Transverse colon (tissue), 4 donors: ENCODE data around the gene SYT2. TPM values are rescaled to one million over a fixed set of nuclear protein-coding genes. Genes with fewer than 3 reads are reported as not detected.

Experiments
- DNase-seq: peaks from one replicate; pipeline ENCODE4 v3.0.0-alpha.2; 2019
- H3K27ac ChIP-seq, 4 donors: fragments of 200-600 bp; sonication (generic); 2 replicates each; pipeline ENCODE4 v1.5.1; 2016 to 2018; ENCODE audit warnings: inconsistent platforms in 4 of 4
- H3K27me3 ChIP-seq: fragments of 200-600 bp; sonication (generic); 2 replicates; pipeline ENCODE4 v1.5.1; 2017; ENCODE audit warnings: inconsistent platforms
- H3K36me3 ChIP-seq, 4 donors: fragments of 200-600 bp; sonication (generic); 2 replicates each; pipeline ENCODE4 v1.5.1; 2017 to 2019; ENCODE audit warnings: inconsistent platforms in 4 of 4
- H3K4me1 ChIP-seq, 4 donors: fragments of 200-600 bp; sonication (generic); 2 replicates each; pipeline ENCODE4 v1.5.1; 2017 to 2020; ENCODE audit warnings: inconsistent platforms in 4 of 4
- H3K4me3 ChIP-seq, 4 donors: fragments of 200-600 bp; sonication (generic); 1 replicate in 1 of 4; 2 replicates in 3 of 4; pipeline versions ENCODE4 v1.5.1 to v1.6.1; 2017 to 2019; ENCODE audit warnings: inconsistent platforms in 4 of 4
- H3K9me3 ChIP-seq, 2 donors: fragments of 200-600 bp; sonication (generic); 2 replicates each; pipeline ENCODE4 v1.5.1; 2017 to 2019; ENCODE audit warnings: inconsistent platforms in 2 of 2
- CTCF ChIP-seq, 5 experiments: fragments of 200-600 bp in 3 of 5; fragments of 450-650 bp in 2 of 5; sonication (generic) in 3 of 5; IDR thresholded peaks; 1 replicate in 2 of 5; 2 replicates in 3 of 5; pipeline ENCODE4 v1.5.1; 2016 to 2017; ENCODE audit warnings: antibody characterized with exemption in 5 of 5, inconsistent platforms in 3 of 5, mild to moderate bottlenecking in 2 of 5, moderate library complexity in 1 of 5
- EP300 ChIP-seq: sonication (generic); formaldehyde crosslinking; IDR thresholded peaks from one replicate; pipeline ENCODE4 v1.6.1; 2017; ENCODE audit warnings: antibody characterized with exemption, low read depth
- POLR2A ChIP-seq: fragments of 450-650 bp; IDR thresholded peaks from one replicate; pipeline ENCODE4 v1.6.1; 2016; ENCODE audit warnings: antibody characterized with exemption, mild to moderate bottlenecking, moderate library complexity
- POLR2AphosphoS5 ChIP-seq, 3 donors: sonication (generic); formaldehyde crosslinking; IDR thresholded peaks; one replicate each; pipeline ENCODE4 v1.6.1; 2016; ENCODE audit warnings: antibody characterized with exemption in 3 of 3
- WGBS, 2 donors: methylation state at CpG; one replicate each; pipeline ENCODE4 v1.1.5; 2018; ENCODE audit warnings: low coverage in 1 of 2; 5-methylcytosine and 5-hydroxymethylcytosine counted together
- in situ Hi-C, 4 donors: fragments of 200-750 bp; cut with MboI; loops; one replicate each; pipeline versions ENCODE4 v1.15.0 to v1.15.1; 2017; ENCODE audit warnings: low sequenced_read_pairs in 3 of 4, low pct_ligation_motif_present in 1 of 4, low pct_unique_long_range_greater_than_20kb in 1 of 4
- intact Hi-C: fragments of 100-400 bp; cut with DNase I; formaldehyde crosslinking; loops from one replicate; pipeline ENCODE4 v1.15.1; 2023; ENCODE audit warnings: low total_unique reads
- total RNA-seq, 4 donors: library from RNA; depleted of rRNA; stranded (reverse); fragments of >200 nt; gene quantifications; one replicate each; pipeline ENCODE4 v1.1.0, GENCODE V29; 2016

SYT2 gene
- total RNA-seq, 4 donors from 2014 or later, result 0.16 to 0.40 TPM; not detected in 2

- no peaks in the 10 kb centered on the region for H3K27me3 ChIP-seq
- intact Hi-C loops (no loop called here), in situ Hi-C loops (no loop called here)
- WGBS, 2 donors, result 69 to 100% methylated on average over 1 to 8 of the region's 8 CpGs
- no peak overlapping the region for H3K4me3 ChIP-seq
- H3K9me3 ChIP-seq, result no peaks in the 10 kb centered on the region
- peaks cover 8 to 46% (median 19%) of the 10 kb centered on the region in 4 donors for H3K4me1 ChIP-seq
- DNase-seq, result peak; percentile 73
- peak in 1 of 5 experiments; percentile 14 for TF ChIP-seq CTCF (IDR thresholded peaks at IDR 0.05)
- no peak for TF ChIP-seq POLR2A
- TF ChIP-seq EP300, result peak; percentile 73
- peak; percentile 82 to 94 (median 90) for TF ChIP-seq POLR2AphosphoS5 (IDR thresholded peaks at IDR 0.05)
- peak overlapping the region; percentile 75 to 87 (median 82) for H3K27ac ChIP-seq
- H3K36me3 ChIP-seq, result peaks cover 0 to 3% (median 0%) of the 10 kb centered on the region in 4 donors
Observed at GRCh38 chr1:202589190-202589930, 120.9 kb downstream of the SYT2 start.

- WGBS, 2 donors, result 88% methylated on average over 4 of the region's 4 CpGs; no CpG with 5 or more reads in 1 of the 2 donors
- intact Hi-C loops, result no loop called here
Observed at GRCh38 chr1:202588503-202589189, 121.6 kb downstream of the SYT2 start.

GRCh38 chr1:202587859-202588485, 122.3 kb downstream of the SYT2 start:
- WGBS, 2 donors, result 0% methylated on average over 1 of the region's 1 CpG; no CpG with 5 or more reads in 1 of the 2 donors
- Histone ChIP-seq H3K4me3 (no peak overlapping the region), H3K9me3 (no peaks in the 10 kb centered on the region), H3K36me3 (peaks cover 0 to 14% (median 3%) of the 10 kb centered on the region in 4 donors), H3K27ac (peak overlapping the region; percentile 75 to 87 (median 82)), H3K27me3 (no peaks in the 10 kb centered on the region), H3K4me1 (peaks cover 8 to 46% (median 19%) of the 10 kb centered on the region in 4 donors)
- in situ Hi-C loops, result no loop called here
- no peak for DNase-seq
- intact Hi-C loops, result no loop called here
- TF ChIP-seq POLR2AphosphoS5 (IDR thresholded peaks at IDR 0.05), result no peak
- TF ChIP-seq POLR2A, result no peak
- TF ChIP-seq CTCF (IDR thresholded peaks at IDR 0.05), result no peak
- no peak for TF ChIP-seq EP300

More at GRCh38 chr1:202588503-202589189, 121.6 kb downstream of the SYT2 start:
- Histone ChIP-seq H3K9me3 (no peaks in the 10 kb centered on the region), H3K4me3 (no peak overlapping the region), H3K4me1 (peaks cover 8 to 46% (median 19%) of the 10 kb centered on the region in 4 donors), H3K27me3 (no peaks in the 10 kb centered on the region), H3K36me3 (peaks cover 0 to 8% (median under 1%) of the 10 kb centered on the region in 4 donors), H3K27ac (peak overlapping the region; percentile 75 to 87 (median 82))
- in situ Hi-C loops, result no loop called here
- TF ChIP-seq POLR2AphosphoS5 (IDR thresholded peaks at IDR 0.05) (no peak), POLR2A (no peak), EP300 (no peak), CTCF (IDR thresholded peaks at IDR 0.05) (no peak)
- no peak for DNase-seq

GRCh38 chr1:202586871-202587270, 123.4 kb downstream of the SYT2 start:
- in situ Hi-C loops (no loop called here), intact Hi-C loops (no loop called here)
- Histone ChIP-seq H3K36me3 (peaks cover 0 to 15% (median 5%) of the 10 kb centered on the region in 4 donors), H3K9me3 (no peaks in the 10 kb centered on the region), H3K4me3 (no peak overlapping the region), H3K27ac (peak overlapping the region; percentile 75 to 87 (median 82)), H3K4me1 (peaks cover 8 to 46% (median 19%) of the 10 kb centered on the region in 4 donors), H3K27me3 (no peaks in the 10 kb centered on the region)
- no peak for TF ChIP-seq POLR2A
- TF ChIP-seq POLR2AphosphoS5 (IDR thresholded peaks at IDR 0.05), result no peak
- no peak for TF ChIP-seq CTCF (IDR thresholded peaks at IDR 0.05)
- no peak for TF ChIP-seq EP300
- 89 to 97% methylated on average over 1 of the region's 1 CpG for WGBS, 2 donors
- DNase-seq, result no peak
